ENCODE results near the gene STK38. TPM values are rescaled to one million over a fixed set of nuclear protein-coding genes. Genes with fewer than 3 reads are reported as not detected.
"Not testable (repeated sequence)": the region's sequence is repeated elsewhere in the genome, so short reads cannot be mapped to it uniquely, and the experiment has no call there.

Gene STK38
- total and polyA plus RNA-seq, 4 donors: 9.3 to 21.8 (median 12.3) TPM

DNA sequence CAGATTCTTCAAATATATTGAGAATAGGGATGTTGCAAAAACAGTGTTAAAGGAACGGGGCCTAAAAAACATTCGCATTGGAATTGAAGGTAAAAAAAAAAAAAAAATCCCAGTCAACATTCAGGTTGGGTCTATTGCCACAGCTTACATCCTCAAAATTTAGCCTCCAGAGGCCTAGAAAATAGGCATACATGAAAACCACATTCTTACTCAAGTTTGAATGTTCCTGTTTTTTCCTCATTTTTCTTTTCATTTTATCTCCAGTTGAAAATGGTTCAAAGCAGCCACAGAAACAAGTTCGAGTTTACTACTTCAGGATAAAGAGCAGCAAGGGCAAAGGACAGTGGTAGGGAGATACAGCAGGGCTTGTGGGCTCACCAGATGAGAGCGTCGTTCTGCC is 62.5 kb downstream of the STK38 start:
- Histone ChIP-seq H3K9ac (ENCODE audit: low read depth in 1 of 2, low read length in 2 of 2) (no peak overlapping the region), H3K36me3 (ENCODE audit: control insufficient read depth in 4 of 4, insufficient read depth in 3 of 4, low read depth in 1 of 4, low read length in 3 of 4) (peaks cover 15 to 50% (median 33%) of the 10 kb centered on the region in 4 donors), H3K4me3 (ENCODE audit: low read depth in 1 of 3, low read length in 3 of 3) (no peak overlapping the region), H3K27me3 (ENCODE audit: control insufficient read depth in 4 of 4, insufficient read depth in 4 of 4, low read length in 3 of 4) (no peaks in the 10 kb centered on the region), H3K4me1 (ENCODE audit: control insufficient read depth in 4 of 4, insufficient read depth in 4 of 4, low read length in 3 of 4) (no peaks in the 10 kb centered on the region), H3K27ac (ENCODE audit: low read depth in 1 of 2, low read length in 2 of 2) (no peak overlapping the region), H3K9me3 (ENCODE audit: control insufficient read depth in 4 of 4, low read length in 3 of 4) (no peaks in the 10 kb centered on the region)
- TF ChIP-seq SP1 (IDR thresholded peaks at IDR 0.05): no peak
- TF ChIP-seq, protein P1, sequence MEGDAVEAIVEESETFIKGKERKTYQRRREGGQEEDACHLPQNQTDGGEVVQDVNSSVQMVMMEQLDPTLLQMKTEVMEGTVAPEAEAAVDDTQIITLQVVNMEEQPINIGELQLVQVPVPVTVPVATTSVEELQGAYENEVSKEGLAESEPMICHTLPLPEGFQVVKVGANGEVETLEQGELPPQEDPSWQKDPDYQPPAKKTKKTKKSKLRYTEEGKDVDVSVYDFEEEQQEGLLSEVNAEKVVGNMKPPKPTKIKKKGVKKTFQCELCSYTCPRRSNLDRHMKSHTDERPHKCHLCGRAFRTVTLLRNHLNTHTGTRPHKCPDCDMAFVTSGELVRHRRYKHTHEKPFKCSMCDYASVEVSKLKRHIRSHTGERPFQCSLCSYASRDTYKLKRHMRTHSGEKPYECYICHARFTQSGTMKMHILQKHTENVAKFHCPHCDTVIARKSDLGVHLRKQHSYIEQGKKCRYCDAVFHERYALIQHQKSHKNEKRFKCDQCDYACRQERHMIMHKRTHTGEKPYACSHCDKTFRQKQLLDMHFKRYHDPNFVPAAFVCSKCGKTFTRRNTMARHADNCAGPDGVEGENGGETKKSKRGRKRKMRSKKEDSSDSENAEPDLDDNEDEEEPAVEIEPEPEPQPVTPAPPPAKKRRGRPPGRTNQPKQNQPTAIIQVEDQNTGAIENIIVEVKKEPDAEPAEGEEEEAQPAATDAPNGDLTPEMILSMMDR (IDR thresholded peaks at IDR 0.05; ENCODE audit: low read depth, low read length, missing input control): no peak
- TF ChIP-seq TAF1 (conservative IDR thresholded peaks at IDR 0.05): no peak
- WGBS: 89% methylated on average over 5 of the region's 5 CpGs
- DNase-seq (ENCODE audit: low spot score): no peak

DNA sequence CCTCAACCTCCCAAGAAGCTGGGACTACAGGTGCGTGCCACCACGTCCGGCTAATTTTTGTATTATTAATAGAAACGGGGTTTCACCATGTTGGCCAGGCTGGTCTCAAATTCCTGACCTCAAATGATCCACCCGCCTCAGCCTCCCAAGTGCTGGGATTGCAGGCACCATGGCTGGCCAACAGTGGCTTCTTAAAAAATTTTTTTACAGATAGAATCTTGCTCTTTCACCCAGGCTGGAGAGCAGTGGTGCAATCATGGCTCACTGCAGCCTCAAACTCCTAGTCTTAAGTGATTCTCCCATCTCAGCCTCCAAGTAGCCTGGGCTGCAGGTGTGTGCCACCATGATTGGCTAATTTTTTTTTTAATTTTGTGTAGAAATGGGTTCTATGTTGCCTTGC is 64.0 kb downstream of the STK38 start:
- H3K9ac ChIP-seq (ENCODE audit: low read depth in 1 of 2, low read length in 2 of 2); DNase-seq (ENCODE audit: low spot score); H3K27me3 ChIP-seq (ENCODE audit: control insufficient read depth in 4 of 4, insufficient read depth in 4 of 4, low read length in 3 of 4); H3K4me1 ChIP-seq (ENCODE audit: control insufficient read depth in 4 of 4, insufficient read depth in 4 of 4, low read length in 3 of 4); H3K27ac ChIP-seq (ENCODE audit: low read depth in 1 of 2, low read length in 2 of 2); H3K4me3 ChIP-seq (ENCODE audit: low read depth in 1 of 3, low read length in 3 of 3); H3K9me3 ChIP-seq (ENCODE audit: control insufficient read depth in 4 of 4, low read length in 3 of 4): not testable (repeated sequence)
- 96% methylated on average over 5 of the region's 5 CpGs for WGBS
- H3K36me3 ChIP-seq (ENCODE audit: control insufficient read depth in 4 of 4, insufficient read depth in 3 of 4, low read depth in 1 of 4, low read length in 3 of 4): peaks cover 15 to 48% (median 34%) of the 10 kb centered on the region in 4 donors

DNA sequence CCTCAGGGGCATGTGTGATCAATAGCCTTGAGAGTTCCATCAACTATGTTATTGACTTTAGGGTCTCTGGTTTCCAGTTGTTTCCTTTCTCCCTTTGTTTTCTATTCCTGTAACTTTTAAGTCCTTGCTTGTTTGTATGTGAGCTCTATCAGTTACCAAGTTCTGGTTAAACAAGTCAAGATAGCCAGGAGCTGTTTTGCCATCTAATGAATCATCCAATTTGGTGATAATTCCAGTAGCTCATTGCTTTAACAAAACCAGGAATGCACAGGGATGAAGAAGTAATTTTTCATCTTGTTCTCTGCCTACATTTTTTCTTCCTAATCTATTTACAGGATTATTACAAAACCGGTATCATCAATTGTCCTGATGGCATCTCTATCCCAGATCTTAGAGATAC is 68.0 kb downstream of the STK38 start:
- 95% methylated on average over 1 of the region's 1 CpG for WGBS

More for the DNA sequence above, 68.0 kb downstream of the STK38 start:
- Histone ChIP-seq H3K4me1 (ENCODE audit: control insufficient read depth in 4 of 4, insufficient read depth in 4 of 4, low read length in 3 of 4) (no peaks in the 10 kb centered on the region), H3K27ac (ENCODE audit: low read depth in 1 of 2, low read length in 2 of 2) (no peak overlapping the region), H3K9me3 (ENCODE audit: control insufficient read depth in 4 of 4, low read length in 3 of 4) (no peaks in the 10 kb centered on the region), H3K36me3 (ENCODE audit: control insufficient read depth in 4 of 4, insufficient read depth in 3 of 4, low read depth in 1 of 4, low read length in 3 of 4) (peaks cover 6 to 27% (median 22%) of the 10 kb centered on the region in 4 donors), H3K4me3 (ENCODE audit: low read depth in 1 of 3, low read length in 3 of 3) (no peak overlapping the region), H3K9ac (ENCODE audit: low read depth in 1 of 2, low read length in 2 of 2) (no peak overlapping the region), H3K27me3 (ENCODE audit: control insufficient read depth in 4 of 4, insufficient read depth in 4 of 4, low read length in 3 of 4) (no peaks in the 10 kb centered on the region)
- DNase-seq (ENCODE audit: low spot score): no peak
- TF ChIP-seq HNF4A (conservative IDR thresholded peaks at IDR 0.05) (no peak), SP1 (IDR thresholded peaks at IDR 0.05) (no peak), GABPA (IDR thresholded peaks at IDR 0.05 in 1 of 2, conservative IDR thresholded peaks at IDR 0.05 in 1 of 2) (no peak), FOXA1 (IDR thresholded peaks at IDR 0.05) (no peak), EGR1 (IDR thresholded peaks at IDR 0.05; ENCODE audit: low read depth in 2 of 2) (no peak), FOXA2 (IDR thresholded peaks at IDR 0.05) (no peak), YY1 (IDR thresholded peaks at IDR 0.05) (no peak), TAF1 (conservative IDR thresholded peaks at IDR 0.05) (no peak), JUND (IDR thresholded peaks at IDR 0.05) (no peak), RXRA (IDR thresholded peaks at IDR 0.05) (no peak)
- TF ChIP-seq, protein P2, sequence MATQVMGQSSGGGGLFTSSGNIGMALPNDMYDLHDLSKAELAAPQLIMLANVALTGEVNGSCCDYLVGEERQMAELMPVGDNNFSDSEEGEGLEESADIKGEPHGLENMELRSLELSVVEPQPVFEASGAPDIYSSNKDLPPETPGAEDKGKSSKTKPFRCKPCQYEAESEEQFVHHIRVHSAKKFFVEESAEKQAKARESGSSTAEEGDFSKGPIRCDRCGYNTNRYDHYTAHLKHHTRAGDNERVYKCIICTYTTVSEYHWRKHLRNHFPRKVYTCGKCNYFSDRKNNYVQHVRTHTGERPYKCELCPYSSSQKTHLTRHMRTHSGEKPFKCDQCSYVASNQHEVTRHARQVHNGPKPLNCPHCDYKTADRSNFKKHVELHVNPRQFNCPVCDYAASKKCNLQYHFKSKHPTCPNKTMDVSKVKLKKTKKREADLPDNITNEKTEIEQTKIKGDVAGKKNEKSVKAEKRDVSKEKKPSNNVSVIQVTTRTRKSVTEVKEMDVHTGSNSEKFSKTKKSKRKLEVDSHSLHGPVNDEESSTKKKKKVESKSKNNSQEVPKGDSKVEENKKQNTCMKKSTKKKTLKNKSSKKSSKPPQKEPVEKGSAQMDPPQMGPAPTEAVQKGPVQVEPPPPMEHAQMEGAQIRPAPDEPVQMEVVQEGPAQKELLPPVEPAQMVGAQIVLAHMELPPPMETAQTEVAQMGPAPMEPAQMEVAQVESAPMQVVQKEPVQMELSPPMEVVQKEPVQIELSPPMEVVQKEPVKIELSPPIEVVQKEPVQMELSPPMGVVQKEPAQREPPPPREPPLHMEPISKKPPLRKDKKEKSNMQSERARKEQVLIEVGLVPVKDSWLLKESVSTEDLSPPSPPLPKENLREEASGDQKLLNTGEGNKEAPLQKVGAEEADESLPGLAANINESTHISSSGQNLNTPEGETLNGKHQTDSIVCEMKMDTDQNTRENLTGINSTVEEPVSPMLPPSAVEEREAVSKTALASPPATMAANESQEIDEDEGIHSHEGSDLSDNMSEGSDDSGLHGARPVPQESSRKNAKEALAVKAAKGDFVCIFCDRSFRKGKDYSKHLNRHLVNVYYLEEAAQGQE (IDR thresholded peaks at IDR 0.05): no peak
- TF ChIP-seq, protein P1 (IDR thresholded peaks at IDR 0.05; ENCODE audit: low read depth, low read length, missing input control): no peak
- TF ChIP-seq, protein P3, sequence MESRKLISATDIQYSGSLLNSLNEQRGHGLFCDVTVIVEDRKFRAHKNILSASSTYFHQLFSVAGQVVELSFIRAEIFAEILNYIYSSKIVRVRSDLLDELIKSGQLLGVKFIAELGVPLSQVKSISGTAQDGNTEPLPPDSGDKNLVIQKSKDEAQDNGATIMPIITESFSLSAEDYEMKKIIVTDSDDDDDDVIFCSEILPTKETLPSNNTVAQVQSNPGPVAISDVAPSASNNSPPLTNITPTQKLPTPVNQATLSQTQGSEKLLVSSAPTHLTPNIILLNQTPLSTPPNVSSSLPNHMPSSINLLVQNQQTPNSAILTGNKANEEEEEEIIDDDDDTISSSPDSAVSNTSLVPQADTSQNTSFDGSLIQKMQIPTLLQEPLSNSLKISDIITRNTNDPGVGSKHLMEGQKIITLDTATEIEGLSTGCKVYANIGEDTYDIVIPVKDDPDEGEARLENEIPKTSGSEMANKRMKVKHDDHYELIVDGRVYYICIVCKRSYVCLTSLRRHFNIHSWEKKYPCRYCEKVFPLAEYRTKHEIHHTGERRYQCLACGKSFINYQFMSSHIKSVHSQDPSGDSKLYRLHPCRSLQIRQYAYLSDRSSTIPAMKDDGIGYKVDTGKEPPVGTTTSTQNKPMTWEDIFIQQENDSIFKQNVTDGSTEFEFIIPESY (IDR thresholded peaks at IDR 0.05): no peak

Data from liver (tissue), 9 donors.